Kidney tubule cell (primary cell): ENCODE data around the gene CCL19.
"Not testable (repeated sequence)": the region's sequence is repeated elsewhere in the genome, so short reads cannot be mapped to it uniquely, and the experiment has no call there.

Experiments used
- DNase-seq: peaks from one replicate; pipeline ENCODE4 v3.0.0-alpha.2; 2018; ENCODE audit warnings: low spot score

Gene CCL19

GRCh38 chr9:34690983-34691935 lies at the start of gene CCL19:
TSS of gene CCL19 (minus strand) at chr9:34691276. CDS start at chr9:34691139, 137 bp downstream.
- DNase-seq = no peak

- DNase-seq = not testable (repeated sequence)
Measured at GRCh38 chr9:34740176-34740575, 49.1 kb upstream of the CCL19 start.

DNA sequence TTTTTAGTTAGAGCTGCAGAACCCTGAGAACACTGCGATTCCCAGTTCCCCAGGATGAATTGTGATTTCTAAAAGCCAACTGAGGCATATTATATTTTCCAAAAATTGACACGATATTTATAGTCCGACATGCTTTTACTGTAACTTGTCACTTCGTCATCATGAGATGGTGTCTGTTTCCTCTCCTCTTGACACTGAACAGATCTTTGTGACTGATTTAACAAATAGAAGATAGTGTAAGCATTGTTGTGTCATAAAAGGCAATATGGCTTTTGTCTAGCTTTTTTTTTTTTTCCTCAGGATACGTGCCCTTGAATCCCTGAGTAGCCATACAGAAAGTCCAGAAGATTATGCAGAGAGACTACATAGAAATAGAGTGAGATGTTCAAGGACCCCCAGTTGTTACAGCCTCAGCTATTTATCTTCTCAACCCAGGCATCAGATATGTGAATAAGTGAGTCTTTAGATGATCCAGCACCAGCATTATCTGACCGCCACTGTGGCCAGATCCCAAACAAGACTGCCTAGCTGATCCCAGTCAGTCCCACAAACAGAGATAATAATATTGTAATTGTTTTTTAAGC lies 46.7 kb upstream of the CCL19 start:
- no peak for DNase-seq

DNA sequence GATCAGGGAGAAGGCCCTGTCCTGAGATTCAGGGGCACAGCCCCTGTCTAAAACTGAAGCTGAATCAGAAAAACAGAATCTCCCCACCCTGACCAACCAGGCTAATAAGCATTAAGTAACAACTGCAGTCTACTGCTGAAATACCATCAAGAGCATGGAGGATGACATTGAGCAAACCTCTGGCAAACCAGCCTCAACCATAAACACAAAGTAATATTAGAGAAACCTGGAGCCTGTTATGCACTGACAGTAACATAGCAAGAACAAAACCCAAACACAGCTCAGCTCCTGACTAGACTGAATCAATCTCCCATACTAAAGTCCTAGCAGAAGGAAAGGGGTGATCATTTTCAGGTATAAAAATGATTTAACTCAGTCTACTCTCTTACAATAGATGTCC lies 43.6 kb upstream of the CCL19 start:
- DNase-seq = no peak

DNA sequence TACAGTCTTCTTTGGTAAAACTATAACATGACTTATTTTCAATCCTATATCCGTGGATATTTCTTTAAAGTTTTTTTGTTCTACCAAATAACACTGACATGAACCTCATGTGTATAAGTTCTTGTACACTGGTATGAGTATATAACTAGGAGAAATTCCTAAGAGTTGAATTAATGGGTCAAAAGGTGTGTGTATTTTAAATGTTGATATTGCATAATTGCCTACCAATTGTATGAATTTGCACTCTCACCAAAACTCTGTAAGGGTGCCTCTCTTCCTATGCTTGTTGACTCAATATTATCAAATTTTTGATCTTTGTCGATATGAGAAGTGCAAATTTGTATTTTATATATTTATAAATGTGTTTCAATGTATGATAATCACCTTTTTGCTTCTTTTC lies 41.8 kb upstream of the CCL19 start:
- no peak for DNase-seq

DNA sequence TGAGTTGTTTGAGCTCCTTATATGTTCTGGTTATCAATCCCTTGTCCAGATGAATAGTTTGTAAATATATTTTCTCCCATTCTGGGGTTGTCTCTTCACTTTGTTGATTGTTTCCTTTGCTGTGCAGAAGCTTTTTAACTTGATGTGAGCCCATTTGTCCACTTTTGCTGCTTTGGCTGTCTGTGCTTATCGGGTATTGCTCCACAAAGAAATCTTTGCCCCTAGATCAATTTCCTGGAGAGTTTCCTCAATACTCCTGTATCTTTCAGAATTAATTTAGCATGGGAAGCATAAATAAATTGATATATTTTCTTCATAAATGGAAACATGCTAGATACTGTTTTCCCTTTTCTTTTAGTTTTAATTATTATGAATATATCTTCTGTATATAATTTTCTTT lies 41.4 kb upstream of the CCL19 start:
- DNase-seq = no peak

- DNase-seq = no peak
Measured at GRCh38 chr9:34723141-34723540, 32.1 kb upstream of the CCL19 start.

GRCh38 chr9:34719769-34720025 lies 28.6 kb upstream of the CCL19 start:
- DNase-seq = not testable (repeated sequence)

DNA sequence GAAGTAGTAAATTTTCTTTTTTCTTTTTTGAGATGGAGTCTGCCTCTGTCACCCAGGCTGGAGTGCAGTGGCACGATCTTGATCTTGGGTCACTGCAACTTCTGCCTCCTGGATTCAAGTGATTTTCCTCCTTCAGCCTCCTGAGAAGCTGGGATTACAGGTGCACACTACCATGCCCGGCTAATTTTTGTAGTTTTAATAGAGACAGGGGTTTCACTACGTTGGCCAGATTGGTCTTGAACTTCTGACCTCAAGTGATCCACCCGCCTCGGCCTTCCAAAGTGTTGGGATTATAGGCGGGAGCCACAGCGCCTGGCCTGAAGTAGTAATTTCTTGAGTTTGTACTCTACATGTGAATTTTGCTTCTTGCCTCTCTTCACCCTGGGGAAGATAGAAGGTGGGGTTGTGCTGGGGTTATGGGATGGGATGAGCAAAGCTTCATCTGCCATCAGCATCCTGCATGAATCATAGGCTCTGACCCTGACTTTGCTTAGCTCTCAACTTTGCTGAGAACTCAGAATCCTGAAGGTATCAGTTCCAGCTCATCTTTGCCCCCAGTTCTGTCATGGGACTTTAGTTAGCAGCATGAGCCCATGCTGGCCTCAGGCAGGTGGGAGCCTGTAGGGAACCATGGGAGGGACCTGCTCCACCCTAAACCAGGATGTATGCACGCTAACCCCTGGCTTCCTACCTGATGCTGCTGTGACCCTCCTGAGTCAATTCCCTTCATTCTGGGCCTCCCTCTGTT lies 28.1 kb upstream of the CCL19 start:
- no peak for DNase-seq

GRCh38 chr9:34717996-34718614 lies 27.0 kb upstream of the CCL19 start:
- peak; percentile 72 for DNase-seq

DNA sequence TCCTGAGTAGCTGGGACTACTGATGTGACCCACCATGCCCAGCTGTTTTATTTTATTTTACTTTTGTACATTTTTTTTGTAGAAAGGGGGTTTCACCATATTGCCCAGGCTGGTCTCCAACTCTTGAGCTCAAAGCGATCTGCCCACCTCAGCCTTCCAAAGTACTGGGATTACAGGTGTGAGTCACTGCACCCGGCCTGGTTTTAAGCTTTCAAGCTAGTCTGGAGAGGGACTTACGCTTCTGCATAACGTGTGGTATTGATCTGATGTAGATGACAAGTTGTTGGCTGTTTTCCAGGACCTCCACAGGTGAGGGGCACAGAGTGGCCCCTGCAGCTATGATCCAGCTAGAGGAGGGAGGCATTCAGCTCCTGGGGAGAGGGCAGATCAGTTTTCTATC lies 25.6 kb upstream of the CCL19 start:
- DNase-seq = no peak

- DNase-seq = peak; percentile 83
Measured at GRCh38 chr9:34715639-34716215, 24.7 kb upstream of the CCL19 start.

DNA sequence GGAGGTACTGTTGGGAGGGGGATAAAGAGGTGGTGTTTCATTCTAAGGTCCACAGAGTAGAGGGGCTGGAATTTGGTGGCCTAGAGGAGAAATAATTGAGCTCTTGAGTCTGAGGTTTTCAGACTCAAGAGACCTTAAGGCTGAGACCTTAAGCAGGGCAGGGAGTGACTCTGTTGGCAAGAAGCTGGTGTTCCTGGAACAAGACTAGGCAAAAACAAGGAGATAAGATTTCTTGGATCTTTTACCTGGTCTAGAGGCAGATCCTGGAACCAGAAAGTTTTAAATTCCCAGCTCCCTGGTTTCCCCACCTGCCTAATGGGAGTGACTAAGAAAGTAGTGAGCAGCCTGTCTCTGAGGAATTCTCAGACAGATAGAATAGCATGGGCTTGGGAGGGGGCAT lies 22.9 kb upstream of the CCL19 start:
- no peak for DNase-seq

- no peak for DNase-seq
Measured at GRCh38 chr9:34712140-34712539, 21.1 kb upstream of the CCL19 start.

DNA sequence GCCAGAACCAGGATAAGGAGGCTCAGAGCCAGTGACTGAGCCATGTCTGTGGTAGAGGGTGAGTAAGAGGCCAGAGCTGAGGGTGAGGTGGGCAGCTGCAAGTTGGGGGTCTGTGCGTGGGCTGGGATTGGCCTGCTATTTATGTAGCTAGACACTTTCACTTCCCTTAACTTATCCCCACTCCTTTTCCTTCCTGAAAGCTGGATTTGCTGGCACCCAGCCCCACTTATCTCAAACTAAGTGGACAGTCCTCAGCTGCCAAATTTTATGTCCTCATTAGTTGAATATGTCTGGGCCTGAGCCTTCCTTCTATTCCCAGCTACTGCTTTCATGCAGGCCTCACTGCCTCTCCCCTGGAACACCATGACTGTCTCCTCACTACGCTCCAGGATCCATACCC lies 18.9 kb upstream of the CCL19 start, which contains the start of gene CCL21:
Gene CCL21, minus strand, starts transcription at position 114 of the 400 bp plus-strand sequence. Its CDS starts 70 bp downstream, at position 44.
- DNase-seq = no peak

DNA sequence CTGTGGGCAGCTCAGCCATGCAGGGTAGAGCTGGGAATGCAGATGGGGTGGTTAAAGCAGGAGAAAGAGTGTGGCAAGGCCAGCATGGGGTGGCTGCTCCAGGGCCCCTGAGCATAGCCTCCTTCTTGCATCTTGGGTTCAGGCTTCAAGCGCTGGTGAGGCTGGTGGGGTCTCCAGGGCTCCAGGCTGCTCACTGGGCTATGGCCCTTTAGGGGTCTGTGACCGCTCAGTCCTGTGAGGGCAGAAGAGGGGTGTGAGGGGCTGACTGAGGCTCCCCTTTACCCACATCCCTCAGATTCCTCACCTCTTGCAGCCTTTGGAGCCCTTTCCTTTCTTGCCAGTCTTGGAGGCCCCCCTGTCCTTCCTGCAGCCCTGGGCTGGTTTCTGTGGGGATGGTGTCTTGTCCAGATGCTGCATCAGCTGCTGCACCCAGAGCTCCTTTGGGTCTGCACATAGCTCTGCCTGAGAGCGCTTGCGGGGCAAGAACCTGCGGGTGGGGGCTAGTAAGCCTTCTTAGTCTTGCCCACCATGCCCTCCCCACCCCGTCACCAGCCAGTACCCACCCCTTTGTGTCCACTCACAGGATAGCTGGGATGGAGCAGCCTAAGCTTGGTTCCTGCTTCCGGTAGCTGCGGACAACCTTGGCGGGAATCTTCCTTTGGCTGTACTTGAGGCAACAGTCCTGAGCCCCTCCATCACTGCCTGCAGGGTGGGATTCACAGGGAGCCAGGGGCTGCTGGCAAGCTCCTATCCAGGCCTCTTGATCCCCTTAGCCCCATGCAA lies 18.3 kb upstream of the CCL19 start:
- no peak for DNase-seq

GRCh38 chr9:34707130-34707529 lies 16.1 kb upstream of the CCL19 start:
- DNase-seq = no peak

- peak; percentile 77 for DNase-seq
Measured at GRCh38 chr9:34701769-34702736, 11.0 kb upstream of the CCL19 start.

- peak; percentile 73 for DNase-seq
Measured at GRCh38 chr9:34701023-34701768, 10.1 kb upstream of the CCL19 start.
